UCSD-AML1 (cell line): ENCODE measurements around the gene KRT34.
"Not testable (repeated sequence)": the region's sequence is repeated elsewhere in the genome, so short reads cannot be mapped to it uniquely, and the experiment has no call there.

Experiments used
- DNase-seq: peaks from one replicate; lab custom pipeline; 2025; ENCODE audit not compliant: unreplicated experiment; lab: John Stamatoyannopoulos, UW

The KRT34 gene

GRCh38 chr17:41404024-41404671, 22.0 kb upstream of the KRT34 start:
- DNase-seq = no peak

- no peak for DNase-seq
Measured at GRCh38 chr17:41403404-41404023, 21.4 kb upstream of the KRT34 start.

- DNase-seq = no peak
Measured at GRCh38 chr17:41402161-41402560, 20.1 kb upstream of the KRT34 start.

- no peak for DNase-seq
Measured at GRCh38 chr17:41396996-41397660, 15.0 kb upstream of the KRT34 start, which contains the start of gene KRT31. Gene KRT31 (minus strand): TSS chr17:41397608. CDS start chr17:41397539, 69 bp downstream.

- DNase-seq = no peak
Measured at GRCh38 chr17:41396340-41396739, 14.2 kb upstream of the KRT34 start.

- DNase-seq = no peak
Measured at GRCh38 chr17:41395611-41396010, 13.5 kb upstream of the KRT34 start.

- not testable (repeated sequence) for DNase-seq
Measured at GRCh38 chr17:41395044-41395443, 12.9 kb upstream of the KRT34 start.

GRCh38 chr17:41394254-41394996, 12.3 kb upstream of the KRT34 start:
- DNase-seq = no peak

GRCh38 chr17:41393826-41394225, 11.7 kb upstream of the KRT34 start:
- no peak for DNase-seq

GRCh38 chr17:41393294-41393693, 11.2 kb upstream of the KRT34 start:
- DNase-seq = no peak

- no peak for DNase-seq
Measured at GRCh38 chr17:41392278-41392677, 10.2 kb upstream of the KRT34 start.

- no peak for DNase-seq
Measured at GRCh38 chr17:41391535-41391934, 9.4 kb upstream of the KRT34 start.

- DNase-seq = no peak
Measured at GRCh38 chr17:41390411-41390938, 8.4 kb upstream of the KRT34 start.

- no peak for DNase-seq
Measured at GRCh38 chr17:41387670-41388069, 5.6 kb upstream of the KRT34 start.

- DNase-seq = no peak
Measured at GRCh38 chr17:41386227-41386626, 4.1 kb upstream of the KRT34 start.

GRCh38 chr17:41383690-41384089, 1.6 kb upstream of the KRT34 start:
- DNase-seq = no peak

- DNase-seq = no peak
Measured at GRCh38 chr17:41382394-41382793, 288 bp upstream of the KRT34 start.

- not testable (repeated sequence) for DNase-seq
Measured at GRCh38 chr17:41380091-41380490, 2.0 kb downstream of the KRT34 start.

GRCh38 chr17:41377546-41377945, 4.6 kb downstream of the KRT34 start:
- DNase-seq = no peak

- no peak for DNase-seq
Measured at GRCh38 chr17:41369713-41370112, 12.4 kb downstream of the KRT34 start, which contains the start of gene KRT33B. Gene KRT33B (minus strand): TSS chr17:41369813. CDS start chr17:41369750, 63 bp downstream.

- DNase-seq = no peak
Measured at GRCh38 chr17:41369023-41369422, 13.1 kb downstream of the KRT34 start.
